Lower lobe of right lung (tissue), 2 donors: ENCODE results near the gene SOX6. TPM values are rescaled to one million over a fixed set of nuclear protein-coding genes. Genes with fewer than 3 reads are reported as not detected.
A peak's percentile ranks its signal among the peaks of the same experiment; 100 is the strongest.

Source experiments
- ATAC-seq, 2 donors: fragments of 200-7000 bp; cut with Tn5 transposase; one replicate each; pipeline ENCODE4 v1.9.1; 2020 to 2022; ENCODE audit warnings: mild to moderate bottlenecking in 2 of 2, moderate library complexity in 2 of 2
- DNase-seq: peaks from one replicate; pipeline ENCODE4 v3.0.0-alpha.2; 2020
- H3K27ac ChIP-seq: fragments of 200-600 bp; one replicate; pipeline ENCODE4 v1.8.0; 2022
- H3K27me3 ChIP-seq: fragments of 200-600 bp; one replicate; pipeline ENCODE4 v1.8.0; 2022; ENCODE audit warnings: low read depth
- H3K36me3 ChIP-seq: fragments of 200-600 bp; one replicate; pipeline ENCODE4 v1.8.0; 2022; ENCODE audit warnings: mild to moderate bottlenecking
- H3K4me1 ChIP-seq: fragments of 200-600 bp; one replicate; pipeline ENCODE4 v1.8.0; 2022
- H3K4me3 ChIP-seq: fragments of 200-600 bp; one replicate; pipeline ENCODE4 v1.8.0; 2022; ENCODE audit warnings: mild to moderate bottlenecking
- H3K9me3 ChIP-seq: fragments of 200-600 bp; one replicate; pipeline ENCODE4 v1.8.0; 2022
- intact Hi-C: fragments of 100-400 bp; cut with DNase I; formaldehyde crosslinking; loops from one replicate; pipeline ENCODE4 v1.11.0; 2022
- total RNA-seq: library from RNA; stranded (reverse); fragmentation: NEBNext Ultra II Directional; extraction: Animal tissue kit (Norgen Biotek cat#: 25700); gene quantifications from one replicate; pipeline ENCODE4 v1.2.1, GENCODE V29; 2021
- TF ChIP-seq, protein P1 (sequence below): fragments of 200-600 bp; IDR thresholded peaks from one replicate; pipeline ENCODE4 v1.8.0; 2022; ENCODE audit warnings: antibody characterized with exemption, mild to moderate bottlenecking
- donor health status: DM: no; HTN: yes; CAD: no; lungs with severe emphysema.

The SOX6 gene
- total RNA-seq, 1 donor from 2014 or later = 4.8 TPM

DNA sequence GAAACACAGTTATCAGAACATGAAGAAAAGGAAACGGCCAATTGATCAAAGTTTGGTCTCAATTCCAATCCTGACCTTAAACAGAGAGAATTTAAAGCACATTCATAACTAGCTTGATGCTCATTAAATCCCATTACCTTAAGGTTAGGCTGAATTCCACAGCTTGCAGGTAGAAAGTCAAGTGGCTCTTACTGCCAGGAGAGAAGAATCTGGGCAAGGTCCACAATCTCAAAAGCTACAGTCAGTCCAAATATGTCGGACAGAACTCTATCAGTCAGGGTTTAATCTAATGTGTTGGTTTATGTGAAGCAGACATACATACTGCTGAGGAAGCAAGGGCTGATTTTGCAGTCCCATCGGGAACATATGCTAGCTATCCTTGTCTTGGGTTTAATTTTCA, 348.8 kb downstream of the SOX6 start:
- Histone ChIP-seq H3K9me3 (no peaks in the 10 kb centered on the region), H3K27ac (no peak overlapping the region), H3K27me3 (no peaks in the 10 kb centered on the region), H3K4me1 (peaks cover 3% of the 10 kb centered on the region), H3K36me3 (no peaks in the 10 kb centered on the region), H3K4me3 (no peak overlapping the region)
- DNase-seq (no peak), ATAC-seq (peak; percentile 62 to 73)
- intact Hi-C loops = no loop called here
- TF ChIP-seq, protein P1, sequence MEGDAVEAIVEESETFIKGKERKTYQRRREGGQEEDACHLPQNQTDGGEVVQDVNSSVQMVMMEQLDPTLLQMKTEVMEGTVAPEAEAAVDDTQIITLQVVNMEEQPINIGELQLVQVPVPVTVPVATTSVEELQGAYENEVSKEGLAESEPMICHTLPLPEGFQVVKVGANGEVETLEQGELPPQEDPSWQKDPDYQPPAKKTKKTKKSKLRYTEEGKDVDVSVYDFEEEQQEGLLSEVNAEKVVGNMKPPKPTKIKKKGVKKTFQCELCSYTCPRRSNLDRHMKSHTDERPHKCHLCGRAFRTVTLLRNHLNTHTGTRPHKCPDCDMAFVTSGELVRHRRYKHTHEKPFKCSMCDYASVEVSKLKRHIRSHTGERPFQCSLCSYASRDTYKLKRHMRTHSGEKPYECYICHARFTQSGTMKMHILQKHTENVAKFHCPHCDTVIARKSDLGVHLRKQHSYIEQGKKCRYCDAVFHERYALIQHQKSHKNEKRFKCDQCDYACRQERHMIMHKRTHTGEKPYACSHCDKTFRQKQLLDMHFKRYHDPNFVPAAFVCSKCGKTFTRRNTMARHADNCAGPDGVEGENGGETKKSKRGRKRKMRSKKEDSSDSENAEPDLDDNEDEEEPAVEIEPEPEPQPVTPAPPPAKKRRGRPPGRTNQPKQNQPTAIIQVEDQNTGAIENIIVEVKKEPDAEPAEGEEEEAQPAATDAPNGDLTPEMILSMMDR = no peak

DNA sequence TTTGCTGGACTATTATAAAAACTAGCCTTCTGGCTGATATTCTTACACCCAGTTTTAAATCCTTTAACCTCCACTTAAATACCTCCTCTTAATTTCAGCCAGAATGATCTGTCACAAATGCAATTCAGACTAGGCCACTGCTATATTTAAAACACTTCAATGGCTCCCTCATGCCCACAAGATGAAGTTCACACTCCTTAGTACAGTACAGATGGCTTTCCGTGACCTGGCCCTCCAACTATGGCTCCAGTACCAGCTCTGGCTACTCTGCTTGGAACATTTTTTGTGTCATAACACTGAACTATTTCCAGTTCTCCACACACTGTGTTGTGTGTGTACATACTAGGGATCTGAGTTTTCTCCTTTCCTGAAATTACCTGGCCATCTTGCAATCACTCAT, 353.4 kb downstream of the SOX6 start:
- TF ChIP-seq, protein P1 = no peak
- Histone ChIP-seq H3K36me3 (no peaks in the 10 kb centered on the region), H3K27ac (peak overlapping the region; percentile 20), H3K27me3 (no peaks in the 10 kb centered on the region), H3K4me1 (peaks cover 22% of the 10 kb centered on the region), H3K9me3 (no peaks in the 10 kb centered on the region), H3K4me3 (no peak overlapping the region)
- DNase-seq = no peak
- no peak for ATAC-seq
- intact Hi-C loops = no loop called here

DNA sequence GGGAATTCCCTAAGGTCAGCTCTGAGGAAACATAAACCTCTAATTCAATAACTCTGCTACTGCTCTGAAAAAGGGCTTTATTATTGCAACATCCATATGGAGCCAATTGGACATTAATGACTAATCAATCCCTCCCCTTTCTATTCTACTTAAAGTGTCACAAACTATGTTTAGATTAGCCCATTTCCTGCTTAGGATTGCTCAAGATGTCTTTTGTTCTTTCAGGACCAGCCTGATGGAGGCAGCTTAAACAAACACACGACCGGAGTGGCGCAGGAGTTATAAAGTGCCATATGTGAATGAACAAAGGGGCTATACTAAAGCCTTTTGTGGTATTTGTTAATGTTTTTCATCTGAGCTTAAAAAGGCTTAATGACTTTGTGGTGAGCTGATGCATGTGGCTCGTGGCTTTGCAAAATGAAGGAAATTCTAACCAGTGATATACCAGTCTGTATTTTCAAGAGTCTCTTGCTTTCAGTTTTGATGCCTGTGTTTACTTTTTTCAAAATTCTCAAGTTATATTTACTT, 354.4 kb downstream of the SOX6 start:
- no peaks in the 10 kb centered on the region for H3K9me3 ChIP-seq
- peak; percentile 87 to 90 for ATAC-seq
- TF ChIP-seq, protein P1 = no peak
- H3K36me3 ChIP-seq = no peaks in the 10 kb centered on the region
- H3K4me3 ChIP-seq = no peak overlapping the region
- intact Hi-C loops = no loop called here
- H3K27ac ChIP-seq = peak overlapping the region; percentile 20
- no peaks in the 10 kb centered on the region for H3K27me3 ChIP-seq
- H3K4me1 ChIP-seq = peaks cover 22% of the 10 kb centered on the region
- peak; percentile 48 for DNase-seq

DNA sequence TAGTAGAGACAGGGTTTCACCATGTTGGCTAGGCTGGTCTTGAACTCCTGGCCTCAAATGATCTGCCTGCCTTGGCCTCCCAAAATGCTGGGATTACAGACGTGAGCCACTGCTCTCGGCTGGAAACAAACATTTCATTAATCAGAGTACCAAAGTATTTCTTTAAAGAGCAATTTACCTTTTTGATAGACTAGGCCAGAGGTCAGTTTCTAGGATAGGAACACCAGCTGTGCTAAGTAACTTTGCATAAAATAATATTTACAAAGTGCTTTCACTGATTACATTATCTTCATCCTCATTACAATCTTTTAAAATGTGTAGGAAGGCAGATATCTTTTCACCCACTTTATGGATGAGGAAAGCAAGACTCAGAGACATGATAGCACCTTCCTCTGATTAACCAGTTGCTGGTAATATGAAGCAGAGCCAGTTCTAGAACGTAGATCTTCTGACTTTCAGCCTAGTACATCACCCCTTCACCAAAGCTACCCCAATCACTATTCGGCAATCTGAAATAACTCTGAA, 355.2 kb downstream of the SOX6 start:
- DNase-seq (no peak), ATAC-seq (no peak)
- no peaks in the 10 kb centered on the region for H3K9me3 ChIP-seq
- H3K36me3 ChIP-seq = no peaks in the 10 kb centered on the region
- peak overlapping the region; percentile 20 for H3K27ac ChIP-seq
- intact Hi-C loops = no loop called here
- no peaks in the 10 kb centered on the region for H3K27me3 ChIP-seq
- H3K4me3 ChIP-seq = no peak overlapping the region
- TF ChIP-seq, protein P1 = no peak
- H3K4me1 ChIP-seq = peaks cover 22% of the 10 kb centered on the region

DNA sequence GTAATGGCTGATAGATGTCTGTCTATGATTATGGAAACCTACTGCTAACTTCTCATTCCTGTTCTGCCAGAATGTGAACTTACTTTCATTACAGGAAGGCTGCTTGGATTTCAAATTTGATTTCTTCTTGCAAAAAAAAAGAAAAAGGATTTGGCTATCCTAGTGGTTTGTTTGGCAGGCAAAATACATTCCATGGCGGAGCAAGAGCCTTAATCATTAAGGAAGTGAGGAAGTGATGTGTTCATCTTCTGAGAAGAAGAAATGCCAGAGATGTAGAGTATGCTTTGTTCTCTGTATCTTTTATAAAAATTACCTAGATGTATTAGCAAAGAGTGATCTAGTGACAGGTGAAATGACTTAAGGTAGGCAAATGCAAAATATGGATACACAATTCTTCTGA, 356.3 kb downstream of the SOX6 start:
- no peak for DNase-seq
- H3K27me3 ChIP-seq = no peaks in the 10 kb centered on the region
- peak overlapping the region; percentile 13 for H3K27ac ChIP-seq
- ATAC-seq = no peak
- peaks cover 22% of the 10 kb centered on the region for H3K4me1 ChIP-seq
- H3K36me3 ChIP-seq = no peaks in the 10 kb centered on the region
- H3K9me3 ChIP-seq = no peaks in the 10 kb centered on the region
- no peak overlapping the region for H3K4me3 ChIP-seq
- TF ChIP-seq, protein P1 = no peak
- intact Hi-C loops = no loop called here
